WTC11 (cell line): ENCODE measurements around the gene CENPN. TPM values are rescaled to one million over a fixed set of nuclear protein-coding genes. Genes with fewer than 3 reads are reported as not detected.

ENCODE experiments used
- ATAC-seq: fragments of 200-7000 bp; cut with Tn5 transposase; 2 replicates; pipeline ENCODE4 v1.10.0; 2021; ENCODE audit warnings: mild to moderate bottlenecking, moderate library complexity
- CTCF ChIA-PET: fragments of 300-600 bp; sonication (Branson Sonifier 250); formaldehyde crosslinking; loops from one replicate; lab custom pipeline; 2021; ENCODE audit warnings: antibody characterized with exemption; lab: Charles Lee
- POLR2A ChIA-PET: fragments of 350-600 bp; sonication (Branson Sonifier 250); formaldehyde crosslinking; loops from one replicate; lab custom pipeline; 2021; ENCODE audit warnings: antibody characterized with exemption; lab: Charles Lee
- DNase-seq: peaks from one replicate; pipeline ENCODE4 v3.0.0; 2021; ENCODE audit warnings: low spot score
- H3K27ac Mint-ChIP-seq: 2 replicates; pipeline ENCODE4 v1.8.0; 2021; ENCODE audit warnings: mixed read lengths
- H3K27me3 Mint-ChIP-seq: 2 replicates; pipeline ENCODE4 v1.8.0; 2021; ENCODE audit warnings: low read depth, mild to moderate bottlenecking, moderate library complexity, mixed read lengths
- H3K36me3 Mint-ChIP-seq: 2 replicates; pipeline ENCODE4 v1.8.0; 2021; ENCODE audit warnings: mixed read lengths
- H3K4me1 Mint-ChIP-seq: 2 replicates; pipeline ENCODE4 v1.8.0; 2022; ENCODE audit warnings: mixed read lengths
- H3K4me3 Mint-ChIP-seq: 2 replicates; pipeline ENCODE4 v1.8.0; 2021; ENCODE audit warnings: mild to moderate bottlenecking, moderate library complexity, mixed read lengths
- H3K9me3 Mint-ChIP-seq: 2 replicates; pipeline ENCODE4 v1.8.0; 2021; ENCODE audit warnings: mixed read lengths
- CREM ChIP-seq: sonication (generic); formaldehyde crosslinking; IDR thresholded peaks from 2 replicates; pipeline ENCODE4 v1.8.1; 2022; ENCODE audit warnings: mild to moderate bottlenecking, missing genetic modification reagents, moderate library complexity
- ESRRA ChIP-seq: sonication (generic); formaldehyde crosslinking; IDR thresholded peaks from 2 replicates; pipeline ENCODE4 v1.8.1; 2022; ENCODE audit warnings: mild to moderate bottlenecking, missing genetic modification reagents, borderline replicate concordance
- MXD4 ChIP-seq: fragments of 250-450 bp; sonication (Bioruptor Pico); IDR thresholded peaks from 2 replicates; pipeline ENCODE4 v1.8.0; 2021; ENCODE audit warnings: mild to moderate bottlenecking, moderate library complexity, borderline replicate concordance
- MYBL2 ChIP-seq: sonication (generic); formaldehyde crosslinking; IDR thresholded peaks from 2 replicates; pipeline ENCODE4 v1.8.1; 2023; ENCODE audit warnings: mild to moderate bottlenecking, moderate library complexity, missing genetic modification reagents
- NFYB ChIP-seq: sonication (generic); formaldehyde crosslinking; conservative IDR thresholded peaks from 2 replicates; pipeline ENCODE4 v1.8.0; 2022; ENCODE audit warnings: low read depth, missing genetic modification reagents
- RELA ChIP-seq: sonication (generic); formaldehyde crosslinking; IDR thresholded peaks from 2 replicates; pipeline ENCODE4 v1.8.1; 2022; ENCODE audit warnings: missing genetic modification reagents, mild to moderate bottlenecking, borderline replicate concordance
- SMAD3 ChIP-seq: sonication (generic); formaldehyde crosslinking; IDR thresholded peaks from 2 replicates; pipeline ENCODE4 v1.8.0; 2022; ENCODE audit warnings: missing genetic modification reagents, mild to moderate bottlenecking, borderline replicate concordance
- ZNF263 ChIP-seq: sonication (generic); formaldehyde crosslinking; IDR thresholded peaks from 2 replicates; pipeline ENCODE4 v1.8.1; 2022; ENCODE audit warnings: low read depth, mild to moderate bottlenecking, moderate library complexity, missing genetic modification reagents
- total RNA-seq: library from RNA; stranded (reverse); gene quantifications from 3 replicates; pipeline ENCODE4 v1.2.3, GENCODE V29; 2021
- TF ChIP-seq, protein P1 (sequence below): fragments of 250-450 bp; sonication (Bioruptor Pico); IDR thresholded peaks from 2 replicates; pipeline ENCODE4 v1.9.0; 2021; ENCODE audit warnings: mild to moderate bottlenecking
- TF ChIP-seq, protein P2 (sequence below): sonication (generic); formaldehyde crosslinking; IDR thresholded peaks from 2 replicates; pipeline ENCODE4 v1.8.1; 2022; ENCODE audit warnings: mild to moderate bottlenecking, moderate library complexity, missing genetic modification reagents
- TF ChIP-seq, protein P3 (sequence below): sonication (generic); formaldehyde crosslinking; IDR thresholded peaks from 2 replicates; pipeline ENCODE4 v1.8.0; 2022; ENCODE audit warnings: mild to moderate bottlenecking, missing genetic modification reagents
- TF ChIP-seq, protein P4 (sequence below): sonication (generic); formaldehyde crosslinking; IDR thresholded peaks from 2 replicates; pipeline ENCODE4 v1.8.1; 2022; ENCODE audit warnings: mild to moderate bottlenecking, missing genetic modification reagents, moderate library complexity, borderline replicate concordance
- TF ChIP-seq, protein P5 (sequence below): sonication (generic); formaldehyde crosslinking; IDR thresholded peaks from 2 replicates; pipeline ENCODE4 v1.8.0; 2023; ENCODE audit warnings: missing genetic modification reagents, mild to moderate bottlenecking, borderline replicate concordance
- TF ChIP-seq, protein P6 (sequence below): fragments of 200-600 bp; IDR thresholded peaks from 2 replicates; pipeline ENCODE4 v1.8.0; 2022; ENCODE audit warnings: antibody characterized with exemption

CENPN gene
- total RNA-seq, 1 experiment from 2014 or later: 47.4 TPM

DNA sequence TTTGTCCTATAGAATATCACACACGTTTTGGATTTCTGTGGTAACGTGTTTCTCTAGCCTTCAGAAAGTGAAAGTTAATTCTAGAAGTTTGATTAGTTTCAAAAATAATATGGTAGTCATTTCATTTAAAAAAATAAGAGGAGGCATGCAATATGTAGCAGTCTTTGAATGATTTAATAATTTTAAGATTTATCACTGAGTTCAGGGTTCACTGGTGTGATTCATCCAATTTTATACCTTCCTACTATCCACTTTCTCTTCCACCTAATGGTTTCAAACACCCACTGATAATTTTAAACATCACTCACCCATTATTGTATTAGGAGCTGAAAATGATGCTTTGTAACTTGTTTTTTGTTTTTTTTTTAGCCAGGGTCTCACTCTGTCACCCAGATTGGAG lies 42.7 kb upstream of the CENPN start:
- ATAC-seq (no peak), DNase-seq (no peak)
- Mint-ChIP-seq H3K4me3 (no peak overlapping the region), H3K27ac (no peak overlapping the region), H3K4me1 (no peaks in the 10 kb centered on the region), H3K36me3 (peaks cover 6% of the 10 kb centered on the region; the same call in 1 of the 2 replicates), H3K9me3 (peaks cover 24% of the 10 kb centered on the region), H3K27me3 (no peaks in the 10 kb centered on the region; the same call in 1 of the 2 replicates)
- POLR2A ChIA-PET: no interaction called here
- CTCF ChIA-PET: interaction anchor here (1.0 kb wide), 1 partner anchor 11 kb away, joined by 5 read pairs; no protein-coding TSS in a partner anchor
- TF ChIP-seq, protein P1, sequence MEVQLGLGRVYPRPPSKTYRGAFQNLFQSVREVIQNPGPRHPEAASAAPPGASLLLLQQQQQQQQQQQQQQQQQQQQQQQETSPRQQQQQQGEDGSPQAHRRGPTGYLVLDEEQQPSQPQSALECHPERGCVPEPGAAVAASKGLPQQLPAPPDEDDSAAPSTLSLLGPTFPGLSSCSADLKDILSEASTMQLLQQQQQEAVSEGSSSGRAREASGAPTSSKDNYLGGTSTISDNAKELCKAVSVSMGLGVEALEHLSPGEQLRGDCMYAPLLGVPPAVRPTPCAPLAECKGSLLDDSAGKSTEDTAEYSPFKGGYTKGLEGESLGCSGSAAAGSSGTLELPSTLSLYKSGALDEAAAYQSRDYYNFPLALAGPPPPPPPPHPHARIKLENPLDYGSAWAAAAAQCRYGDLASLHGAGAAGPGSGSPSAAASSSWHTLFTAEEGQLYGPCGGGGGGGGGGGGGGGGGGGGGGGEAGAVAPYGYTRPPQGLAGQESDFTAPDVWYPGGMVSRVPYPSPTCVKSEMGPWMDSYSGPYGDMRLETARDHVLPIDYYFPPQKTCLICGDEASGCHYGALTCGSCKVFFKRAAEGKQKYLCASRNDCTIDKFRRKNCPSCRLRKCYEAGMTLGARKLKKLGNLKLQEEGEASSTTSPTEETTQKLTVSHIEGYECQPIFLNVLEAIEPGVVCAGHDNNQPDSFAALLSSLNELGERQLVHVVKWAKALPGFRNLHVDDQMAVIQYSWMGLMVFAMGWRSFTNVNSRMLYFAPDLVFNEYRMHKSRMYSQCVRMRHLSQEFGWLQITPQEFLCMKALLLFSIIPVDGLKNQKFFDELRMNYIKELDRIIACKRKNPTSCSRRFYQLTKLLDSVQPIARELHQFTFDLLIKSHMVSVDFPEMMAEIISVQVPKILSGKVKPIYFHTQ (CRISPR knock-in tag): no peak
- TF ChIP-seq, protein P2, sequence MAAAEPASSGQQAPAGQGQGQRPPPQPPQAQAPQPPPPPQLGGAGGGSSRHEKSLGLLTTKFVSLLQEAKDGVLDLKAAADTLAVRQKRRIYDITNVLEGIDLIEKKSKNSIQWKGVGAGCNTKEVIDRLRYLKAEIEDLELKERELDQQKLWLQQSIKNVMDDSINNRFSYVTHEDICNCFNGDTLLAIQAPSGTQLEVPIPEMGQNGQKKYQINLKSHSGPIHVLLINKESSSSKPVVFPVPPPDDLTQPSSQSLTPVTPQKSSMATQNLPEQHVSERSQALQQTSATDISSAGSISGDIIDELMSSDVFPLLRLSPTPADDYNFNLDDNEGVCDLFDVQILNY (CRISPR knock-in tag): no peak
- no peak for TF ChIP-seq CREM (CRISPR knock-in tag)
- TF ChIP-seq, protein P3, sequence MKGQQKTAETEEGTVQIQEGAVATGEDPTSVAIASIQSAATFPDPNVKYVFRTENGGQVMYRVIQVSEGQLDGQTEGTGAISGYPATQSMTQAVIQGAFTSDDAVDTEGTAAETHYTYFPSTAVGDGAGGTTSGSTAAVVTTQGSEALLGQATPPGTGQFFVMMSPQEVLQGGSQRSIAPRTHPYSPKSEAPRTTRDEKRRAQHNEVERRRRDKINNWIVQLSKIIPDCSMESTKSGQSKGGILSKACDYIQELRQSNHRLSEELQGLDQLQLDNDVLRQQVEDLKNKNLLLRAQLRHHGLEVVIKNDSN (CRISPR knock-in tag): no peak

DNA sequence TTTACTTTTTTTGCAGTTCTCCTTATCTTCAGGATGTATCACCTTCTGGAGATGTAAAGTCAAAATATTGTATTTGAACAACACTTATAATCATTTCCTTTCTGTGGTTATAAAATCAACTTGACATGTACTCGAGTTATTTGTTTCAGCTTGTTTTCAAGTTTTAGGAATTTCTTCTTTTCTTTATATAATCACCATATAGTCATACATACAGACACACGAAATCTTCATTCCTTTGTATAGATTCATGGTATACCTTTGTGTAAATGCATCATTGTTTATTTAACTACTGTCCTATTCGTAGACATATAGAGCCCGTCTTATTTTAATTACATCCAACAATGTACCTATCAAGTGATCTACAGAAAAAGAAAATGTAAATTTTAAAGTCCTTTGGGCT lies 40.4 kb upstream of the CENPN start:
- H3K27me3 Mint-ChIP-seq: no peaks in the 10 kb centered on the region
- TF ChIP-seq RELA (CRISPR knock-in tag): no peak
- TF ChIP-seq, protein P4, sequence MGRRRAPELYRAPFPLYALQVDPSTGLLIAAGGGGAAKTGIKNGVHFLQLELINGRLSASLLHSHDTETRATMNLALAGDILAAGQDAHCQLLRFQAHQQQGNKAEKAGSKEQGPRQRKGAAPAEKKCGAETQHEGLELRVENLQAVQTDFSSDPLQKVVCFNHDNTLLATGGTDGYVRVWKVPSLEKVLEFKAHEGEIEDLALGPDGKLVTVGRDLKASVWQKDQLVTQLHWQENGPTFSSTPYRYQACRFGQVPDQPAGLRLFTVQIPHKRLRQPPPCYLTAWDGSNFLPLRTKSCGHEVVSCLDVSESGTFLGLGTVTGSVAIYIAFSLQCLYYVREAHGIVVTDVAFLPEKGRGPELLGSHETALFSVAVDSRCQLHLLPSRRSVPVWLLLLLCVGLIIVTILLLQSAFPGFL (CRISPR knock-in tag): no peak
- no peak for TF ChIP-seq SMAD3 (CRISPR knock-in tag)
- TF ChIP-seq, all 79 proteins: peak for 0
- Mint-ChIP-seq H3K9me3 (peaks cover 2% of the 10 kb centered on the region), H3K4me3 (no peak overlapping the region), H3K4me1 (no peaks in the 10 kb centered on the region), H3K36me3 (peaks cover 3% of the 10 kb centered on the region; the same call in 1 of the 2 replicates), H3K27ac (no peak overlapping the region)
- DNase-seq (no peak), ATAC-seq (no peak)
- ChIA-PET POLR2A (no interaction called here), CTCF (interaction anchor here (1.2 kb wide), 1 partner anchor 19 kb away, joined by 3 read pairs; no protein-coding TSS in a partner anchor)

DNA sequence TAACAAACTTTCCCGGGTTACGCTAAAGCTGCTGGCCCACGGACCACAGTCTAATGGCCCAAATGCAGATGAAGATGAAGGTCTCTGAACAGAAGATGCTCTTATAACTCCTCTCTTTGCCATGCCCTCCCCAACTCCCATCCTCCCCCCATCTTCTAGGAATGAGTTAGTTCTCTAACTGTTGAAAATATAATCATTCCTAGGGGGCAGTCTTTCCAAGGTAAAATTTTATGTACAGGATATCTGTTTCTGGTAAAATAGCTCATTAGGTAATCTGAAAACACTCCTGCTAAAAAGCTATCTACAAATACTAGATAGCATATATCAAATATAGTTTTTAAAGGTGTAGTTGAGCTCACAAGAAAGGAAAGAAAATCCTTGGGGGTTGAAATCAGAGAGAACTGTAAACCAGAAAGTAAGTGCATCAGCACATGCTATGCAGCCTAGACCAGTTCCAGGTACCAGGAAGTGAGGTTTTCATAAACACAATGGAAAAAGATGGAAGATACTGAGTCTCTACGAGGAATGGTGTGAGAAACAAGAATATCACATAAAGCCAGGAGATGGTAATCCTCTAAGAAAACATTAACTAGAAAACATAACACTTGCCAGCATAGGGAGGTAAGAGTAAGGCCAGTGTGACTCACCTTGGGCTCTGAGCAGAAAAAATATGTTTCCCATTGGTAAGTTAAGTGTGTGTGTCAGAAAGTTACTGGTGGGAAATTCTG lies 38.5 kb upstream of the CENPN start:
- no peaks in the 10 kb centered on the region for H3K27me3 Mint-ChIP-seq
- no peak overlapping the region for H3K27ac Mint-ChIP-seq
- H3K9me3 Mint-ChIP-seq: no peaks in the 10 kb centered on the region
- CTCF ChIA-PET: interaction anchor here (1.4 kb wide), 1 partner anchor 19 kb away, joined by 4 read pairs; no protein-coding TSS in a partner anchor
- H3K4me1 Mint-ChIP-seq: no peaks in the 10 kb centered on the region
- POLR2A ChIA-PET: no interaction called here
- peaks cover 3% of the 10 kb centered on the region; the same call in 1 of the 2 replicates for H3K36me3 Mint-ChIP-seq
- DNase-seq: no peak
- ATAC-seq: no peak; the same call in 1 of the 2 replicates
- TF ChIP-seq MXD4 (no peak), ZNF263 (CRISPR knock-in tag) (no peak), MYBL2 (CRISPR knock-in tag) (no peak), NFYB (CRISPR knock-in tag) (no peak), ESRRA (CRISPR knock-in tag) (no peak)
- TF ChIP-seq, protein P5, sequence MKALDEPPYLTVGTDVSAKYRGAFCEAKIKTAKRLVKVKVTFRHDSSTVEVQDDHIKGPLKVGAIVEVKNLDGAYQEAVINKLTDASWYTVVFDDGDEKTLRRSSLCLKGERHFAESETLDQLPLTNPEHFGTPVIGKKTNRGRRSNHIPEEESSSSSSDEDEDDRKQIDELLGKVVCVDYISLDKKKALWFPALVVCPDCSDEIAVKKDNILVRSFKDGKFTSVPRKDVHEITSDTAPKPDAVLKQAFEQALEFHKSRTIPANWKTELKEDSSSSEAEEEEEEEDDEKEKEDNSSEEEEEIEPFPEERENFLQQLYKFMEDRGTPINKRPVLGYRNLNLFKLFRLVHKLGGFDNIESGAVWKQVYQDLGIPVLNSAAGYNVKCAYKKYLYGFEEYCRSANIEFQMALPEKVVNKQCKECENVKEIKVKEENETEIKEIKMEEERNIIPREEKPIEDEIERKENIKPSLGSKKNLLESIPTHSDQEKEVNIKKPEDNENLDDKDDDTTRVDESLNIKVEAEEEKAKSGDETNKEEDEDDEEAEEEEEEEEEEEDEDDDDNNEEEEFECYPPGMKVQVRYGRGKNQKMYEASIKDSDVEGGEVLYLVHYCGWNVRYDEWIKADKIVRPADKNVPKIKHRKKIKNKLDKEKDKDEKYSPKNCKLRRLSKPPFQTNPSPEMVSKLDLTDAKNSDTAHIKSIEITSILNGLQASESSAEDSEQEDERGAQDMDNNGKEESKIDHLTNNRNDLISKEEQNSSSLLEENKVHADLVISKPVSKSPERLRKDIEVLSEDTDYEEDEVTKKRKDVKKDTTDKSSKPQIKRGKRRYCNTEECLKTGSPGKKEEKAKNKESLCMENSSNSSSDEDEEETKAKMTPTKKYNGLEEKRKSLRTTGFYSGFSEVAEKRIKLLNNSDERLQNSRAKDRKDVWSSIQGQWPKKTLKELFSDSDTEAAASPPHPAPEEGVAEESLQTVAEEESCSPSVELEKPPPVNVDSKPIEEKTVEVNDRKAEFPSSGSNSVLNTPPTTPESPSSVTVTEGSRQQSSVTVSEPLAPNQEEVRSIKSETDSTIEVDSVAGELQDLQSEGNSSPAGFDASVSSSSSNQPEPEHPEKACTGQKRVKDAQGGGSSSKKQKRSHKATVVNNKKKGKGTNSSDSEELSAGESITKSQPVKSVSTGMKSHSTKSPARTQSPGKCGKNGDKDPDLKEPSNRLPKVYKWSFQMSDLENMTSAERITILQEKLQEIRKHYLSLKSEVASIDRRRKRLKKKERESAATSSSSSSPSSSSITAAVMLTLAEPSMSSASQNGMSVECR (CRISPR knock-in tag): no peak
- TF ChIP-seq, protein P6, sequence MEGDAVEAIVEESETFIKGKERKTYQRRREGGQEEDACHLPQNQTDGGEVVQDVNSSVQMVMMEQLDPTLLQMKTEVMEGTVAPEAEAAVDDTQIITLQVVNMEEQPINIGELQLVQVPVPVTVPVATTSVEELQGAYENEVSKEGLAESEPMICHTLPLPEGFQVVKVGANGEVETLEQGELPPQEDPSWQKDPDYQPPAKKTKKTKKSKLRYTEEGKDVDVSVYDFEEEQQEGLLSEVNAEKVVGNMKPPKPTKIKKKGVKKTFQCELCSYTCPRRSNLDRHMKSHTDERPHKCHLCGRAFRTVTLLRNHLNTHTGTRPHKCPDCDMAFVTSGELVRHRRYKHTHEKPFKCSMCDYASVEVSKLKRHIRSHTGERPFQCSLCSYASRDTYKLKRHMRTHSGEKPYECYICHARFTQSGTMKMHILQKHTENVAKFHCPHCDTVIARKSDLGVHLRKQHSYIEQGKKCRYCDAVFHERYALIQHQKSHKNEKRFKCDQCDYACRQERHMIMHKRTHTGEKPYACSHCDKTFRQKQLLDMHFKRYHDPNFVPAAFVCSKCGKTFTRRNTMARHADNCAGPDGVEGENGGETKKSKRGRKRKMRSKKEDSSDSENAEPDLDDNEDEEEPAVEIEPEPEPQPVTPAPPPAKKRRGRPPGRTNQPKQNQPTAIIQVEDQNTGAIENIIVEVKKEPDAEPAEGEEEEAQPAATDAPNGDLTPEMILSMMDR: no peak
- H3K4me3 Mint-ChIP-seq: no peak overlapping the region
